DOHH2 (cell line): ENCODE results near the gene OMP.

Experiments
- H3F3A ChIP-seq: fragments of 200-600 bp; sonication (generic), shearing (Covaris generic); 2 replicates; pipeline ENCODE4 v1.6.0; 2016; ENCODE audit warnings: antibody characterized with exemption, mild to moderate bottlenecking; ENCODE audit not compliant: control insufficient read depth, insufficient read depth
- H3K27ac ChIP-seq: fragments of 200-600 bp; sonication (generic); 2 replicates; pipeline ENCODE4 v1.5.1; 2014; ENCODE audit warnings: low read depth, mild to moderate bottlenecking, low read length, moderate library complexity
- H3K27me3 ChIP-seq: fragments of 200-600 bp; sonication (generic); 2 replicates; pipeline ENCODE4 v1.6.1; 2014; ENCODE audit warnings: mild to moderate bottlenecking, low read length, mixed read lengths; ENCODE audit not compliant: control insufficient read depth
- H3K36me3 ChIP-seq: fragments of 200-600 bp; sonication (generic); 2 replicates; pipeline ENCODE4 v1.6.1; 2014; ENCODE audit warnings: mild to moderate bottlenecking, low read length, moderate library complexity, mixed read lengths; ENCODE audit not compliant: control insufficient read depth
- H3K4me1 ChIP-seq: fragments of 200-600 bp; sonication (generic); 2 replicates; pipeline ENCODE4 v1.6.1; 2014; ENCODE audit warnings: mild to moderate bottlenecking, low read length, mixed read lengths; ENCODE audit not compliant: control insufficient read depth
- H3K4me2 ChIP-seq: fragments of 200-600 bp; sonication (generic); 2 replicates; pipeline ENCODE4 v1.6.0; 2014; ENCODE audit warnings: mild to moderate bottlenecking, low read length, moderate library complexity
- H3K4me3 ChIP-seq: fragments of 200-600 bp; sonication (generic); 2 replicates; pipeline ENCODE4 v1.5.1; 2014; ENCODE audit warnings: mild to moderate bottlenecking, low read length, mixed read lengths
- H3K79me2 ChIP-seq: fragments of 200-600 bp; sonication (generic); 2 replicates; pipeline ENCODE4 v1.6.1; 2014; ENCODE audit warnings: mild to moderate bottlenecking, low read length, mixed read lengths; ENCODE audit not compliant: control insufficient read depth
- H3K9me2 ChIP-seq: fragments of 200-600 bp; sonication (generic); replicated peaks from 2 replicates; pipeline ENCODE4 v1.6.1; 2014; ENCODE audit warnings: mild to moderate bottlenecking, low read length, mixed read lengths; ENCODE audit not compliant: control insufficient read depth
- H3K9me3 ChIP-seq: fragments of 200-600 bp; sonication (generic); 2 replicates; pipeline ENCODE4 v1.6.1; 2014; ENCODE audit warnings: antibody characterized with exemption, low read length, mixed read lengths; ENCODE audit not compliant: control insufficient read depth, insufficient read depth
- H4K20me1 ChIP-seq: fragments of 200-600 bp; sonication (generic); 2 replicates; pipeline ENCODE4 v1.6.0; 2014; ENCODE audit warnings: low read depth, mild to moderate bottlenecking, antibody characterized with exemption, low read length, moderate library complexity; ENCODE audit not compliant: control insufficient read depth, insufficient read depth
- EZH2phosphoT487 ChIP-seq: fragments of 200-600 bp; sonication (generic); IDR thresholded peaks from 2 replicates; pipeline ENCODE4 v1.6.1; 2017; ENCODE audit warnings: borderline replicate concordance, mild to moderate bottlenecking, antibody characterized with exemption, low read length, moderate library complexity, mixed read lengths
- TF ChIP-seq, protein P1 (sequence below): fragments of 200-600 bp; sonication (generic); IDR thresholded peaks from one replicate; pipeline ENCODE4 v1.5.1; 2014; ENCODE audit warnings: antibody characterized with exemption, mild to moderate bottlenecking, low read depth, low read length; ENCODE audit not compliant: poor library complexity, severe bottlenecking

OMP gene

DNA sequence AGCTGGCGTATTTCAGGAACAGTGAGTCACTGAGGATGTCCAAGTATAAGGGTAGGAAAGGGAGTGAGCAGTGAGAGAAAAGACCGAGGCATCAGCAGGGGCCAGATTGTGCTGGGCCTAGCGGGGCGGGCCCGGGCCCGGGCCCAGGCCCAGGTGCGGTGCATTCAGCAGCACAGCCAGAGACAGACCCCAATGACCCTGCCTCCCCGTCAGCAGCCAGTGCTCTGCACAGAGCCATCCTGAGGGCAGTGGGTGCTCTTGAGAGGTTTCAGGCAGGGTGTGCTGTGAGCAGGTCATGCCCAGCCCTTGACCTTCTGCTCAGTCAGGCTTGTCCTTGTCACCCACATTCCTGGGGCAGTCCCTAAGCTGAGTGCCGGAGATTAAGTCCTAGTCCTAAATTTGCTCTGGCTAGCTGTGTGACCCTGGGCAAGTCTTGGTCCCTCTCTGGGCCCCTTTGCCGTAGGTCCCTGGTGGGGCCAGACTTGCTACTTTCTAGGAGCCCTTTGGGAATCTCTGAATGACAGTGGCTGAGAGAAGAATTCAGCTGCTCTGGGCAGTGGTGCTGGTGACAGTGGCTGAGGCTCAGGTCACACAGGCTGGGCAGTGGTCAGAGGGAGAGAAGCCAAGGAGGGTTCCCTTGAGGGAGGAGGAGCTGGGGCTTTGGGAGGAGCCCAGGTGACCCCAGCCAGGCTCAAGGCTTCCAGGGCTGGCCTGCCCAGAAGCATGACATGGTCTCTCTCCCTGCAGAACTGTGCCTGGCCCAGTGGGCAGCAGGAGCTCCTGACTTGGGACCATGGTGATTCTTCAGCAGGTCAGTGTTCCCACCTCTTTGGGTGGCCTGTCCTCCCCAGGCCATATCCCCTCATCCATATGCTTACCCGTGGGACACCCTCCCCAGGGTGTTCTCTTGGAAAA is 27.5 kb downstream of the OMP start:
- Histone ChIP-seq H3K4me1 (peaks cover 9% of the 10 kb centered on the region), H3K9me3 (no peaks in the 10 kb centered on the region), H3K9me2 (no peaks in the 10 kb centered on the region), H3K27ac (no peak overlapping the region), H3K4me2 (no peak overlapping the region), H3F3A (no peaks in the 10 kb centered on the region), H3K36me3 (no peaks in the 10 kb centered on the region), H3K79me2 (no peaks in the 10 kb centered on the region), H3K4me3 (no peak overlapping the region), H3K27me3 (peaks cover under 1% of the 10 kb centered on the region; the same call in 1 of the 2 replicates), H4K20me1 (no peaks in the 10 kb centered on the region)
- TF ChIP-seq, protein P1, sequence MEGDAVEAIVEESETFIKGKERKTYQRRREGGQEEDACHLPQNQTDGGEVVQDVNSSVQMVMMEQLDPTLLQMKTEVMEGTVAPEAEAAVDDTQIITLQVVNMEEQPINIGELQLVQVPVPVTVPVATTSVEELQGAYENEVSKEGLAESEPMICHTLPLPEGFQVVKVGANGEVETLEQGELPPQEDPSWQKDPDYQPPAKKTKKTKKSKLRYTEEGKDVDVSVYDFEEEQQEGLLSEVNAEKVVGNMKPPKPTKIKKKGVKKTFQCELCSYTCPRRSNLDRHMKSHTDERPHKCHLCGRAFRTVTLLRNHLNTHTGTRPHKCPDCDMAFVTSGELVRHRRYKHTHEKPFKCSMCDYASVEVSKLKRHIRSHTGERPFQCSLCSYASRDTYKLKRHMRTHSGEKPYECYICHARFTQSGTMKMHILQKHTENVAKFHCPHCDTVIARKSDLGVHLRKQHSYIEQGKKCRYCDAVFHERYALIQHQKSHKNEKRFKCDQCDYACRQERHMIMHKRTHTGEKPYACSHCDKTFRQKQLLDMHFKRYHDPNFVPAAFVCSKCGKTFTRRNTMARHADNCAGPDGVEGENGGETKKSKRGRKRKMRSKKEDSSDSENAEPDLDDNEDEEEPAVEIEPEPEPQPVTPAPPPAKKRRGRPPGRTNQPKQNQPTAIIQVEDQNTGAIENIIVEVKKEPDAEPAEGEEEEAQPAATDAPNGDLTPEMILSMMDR = no peak
- no peak for TF ChIP-seq EZH2phosphoT487

DNA sequence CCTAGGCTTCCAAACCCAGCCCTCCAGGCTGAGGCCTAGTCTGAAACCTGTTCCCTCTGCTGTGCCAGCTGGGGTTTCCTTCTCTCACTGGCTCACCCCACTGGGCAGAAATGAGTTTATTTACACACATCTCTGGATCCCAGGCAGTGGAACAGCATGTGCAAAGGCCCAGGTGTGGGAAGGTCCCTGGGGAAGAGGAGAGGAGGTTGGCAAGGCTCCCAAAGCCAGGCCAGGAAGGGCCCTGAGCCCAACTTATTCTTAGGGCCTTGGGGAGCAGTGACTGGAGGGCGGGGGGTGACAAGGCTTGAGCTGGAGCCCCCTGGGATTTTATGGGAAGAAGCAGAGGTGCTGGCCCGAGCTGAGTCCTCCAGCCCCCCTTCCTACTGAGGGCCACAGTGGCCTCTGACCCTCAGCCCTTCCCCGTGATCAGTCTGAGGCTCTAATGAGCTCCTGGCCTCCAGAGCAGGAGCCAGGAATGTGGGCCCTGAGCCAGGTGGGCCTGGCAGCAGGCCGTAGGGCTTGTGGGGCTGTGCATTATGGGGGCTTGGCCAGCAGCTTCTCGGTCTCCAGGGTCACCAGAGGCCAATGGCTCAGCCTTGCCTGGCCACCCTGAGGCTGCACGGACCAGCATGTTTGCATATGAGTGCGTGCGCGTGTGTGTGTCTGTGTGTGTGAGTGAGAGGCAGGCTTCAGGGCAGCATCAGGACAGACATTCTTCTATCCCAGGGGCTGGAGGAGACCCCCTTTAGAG is 28.3 kb downstream of the OMP start:
- TF ChIP-seq EZH2phosphoT487 = no peak
- TF ChIP-seq, protein P1 = no peak
- no peak overlapping the region for H3K27ac ChIP-seq

DNA sequence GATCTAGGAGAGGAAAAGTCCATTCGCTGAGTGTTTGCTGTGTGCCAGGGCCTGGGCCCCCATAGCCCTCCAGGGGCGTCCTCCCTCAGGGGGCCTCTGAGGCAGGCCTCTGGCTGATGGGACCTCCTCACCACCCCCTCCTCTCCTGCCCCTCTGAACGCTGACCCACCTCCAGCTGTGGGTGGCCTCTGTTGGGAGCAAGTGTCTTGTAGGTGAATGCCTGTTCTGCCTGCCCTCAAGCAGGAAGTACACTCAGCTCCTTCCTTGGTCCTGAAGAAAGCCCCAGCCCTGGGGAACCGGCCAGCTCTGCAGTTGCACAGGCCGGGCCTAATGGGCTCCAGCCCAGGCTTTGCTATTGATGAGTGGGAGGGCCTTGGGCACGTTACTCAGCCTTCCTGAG is 28.9 kb downstream of the OMP start:
- TF ChIP-seq EZH2phosphoT487 = no peak
- TF ChIP-seq, protein P1 = no peak

More for the DNA sequence above, 28.3 kb downstream of the OMP start:
- Histone ChIP-seq H3K9me3 (no peaks in the 10 kb centered on the region), H4K20me1 (no peaks in the 10 kb centered on the region), H3K4me1 (peaks cover 9% of the 10 kb centered on the region), H3K4me3 (no peak overlapping the region), H3K9me2 (no peaks in the 10 kb centered on the region), H3K79me2 (no peaks in the 10 kb centered on the region), H3K36me3 (no peaks in the 10 kb centered on the region), H3K27me3 (peaks cover 2% of the 10 kb centered on the region; the same call in 1 of the 2 replicates), H3F3A (no peaks in the 10 kb centered on the region), H3K4me2 (no peak overlapping the region)

More for the DNA sequence above, 28.9 kb downstream of the OMP start:
- H3K9me3 ChIP-seq = no peaks in the 10 kb centered on the region
- no peaks in the 10 kb centered on the region for H3F3A ChIP-seq
- no peak overlapping the region for H3K4me3 ChIP-seq
- H3K4me2 ChIP-seq = no peak overlapping the region
- no peaks in the 10 kb centered on the region for H3K79me2 ChIP-seq
- H4K20me1 ChIP-seq = no peaks in the 10 kb centered on the region
- H3K27me3 ChIP-seq = peaks cover 2% of the 10 kb centered on the region; the same call in 1 of the 2 replicates
- no peaks in the 10 kb centered on the region for H3K9me2 ChIP-seq
- H3K4me1 ChIP-seq = peaks cover 9% of the 10 kb centered on the region
- no peaks in the 10 kb centered on the region for H3K36me3 ChIP-seq
- H3K27ac ChIP-seq = no peak overlapping the region
